Measurements from ENCODE around the gene HIBCH. TPM values are rescaled to one million over a fixed set of nuclear protein-coding genes. Genes with fewer than 3 reads are reported as not detected.

The HIBCH gene
- total and polyA plus RNA-seq, 2 of the 4 experiments (the other 2 are of a cell fraction): 8.8 to 11.9 TPM

GRCh38 chr2:190360965-190361364, 41.3 kb upstream of the HIBCH start:
- no peak overlapping the region for H3K56ac ChIP-seq (ENCODE audit: extremely low read depth, insufficient read depth, low read length)
- DNase-seq (no peak), ATAC-seq (ENCODE audit: low read depth) (no peak)
- TF ChIP-seq ELK1 (IDR thresholded peaks at IDR 0.05; ENCODE audit: borderline replicate concordance, low read depth, low read length) (no peak), POLR2A (IDR thresholded peaks at IDR 0.05; ENCODE audit: low read depth, low read length) (no peak), MAZ (IDR thresholded peaks at IDR 0.05; ENCODE audit: borderline replicate concordance, low read depth, low read length) (no peak), CHD1 (IDR thresholded peaks at IDR 0.05; ENCODE audit: low read depth, low read length) (no peak), CTCF (conservative IDR thresholded peaks at IDR 0.05; ENCODE audit: low read depth, low read length) (no peak), MAFK (IDR thresholded peaks at IDR 0.05; ENCODE audit: low read depth, low read length) (no peak), RCOR1 (IDR thresholded peaks at IDR 0.05; ENCODE audit: insufficient replicate concordance, low read length) (no peak), MXI1 (IDR thresholded peaks at IDR 0.05; ENCODE audit: borderline replicate concordance, low read depth, low read length) (no peak), SMC3 (IDR thresholded peaks at IDR 0.05; ENCODE audit: low read depth, low read length) (no peak)
- intact Hi-C loops (cut with micrococcal nuclease): no loop called here
- no peak overlapping the region for H3K18ac ChIP-seq (ENCODE audit: low read depth, low read length)
- H3K9me1 ChIP-seq (ENCODE audit: insufficient read depth, low read length): peaks cover 5% of the 10 kb centered on the region; the same call in 1 of the 2 replicates
- H3K4me2 ChIP-seq (ENCODE audit: low read depth, low read length): no peak overlapping the region
- H2BK5ac ChIP-seq (ENCODE audit: low read depth, low read length, poor library complexity, severe bottlenecking): no peak overlapping the region
- dilution Hi-C loops (cut with HindIII; ENCODE audit: low sequenced_read_pairs, unreplicated experiment): no loop called here
- H3K9me3 ChIP-seq (ENCODE audit: control insufficient read depth, insufficient read depth, low read length): no peaks in the 10 kb centered on the region
- H3K4me3 ChIP-seq (ENCODE audit: insufficient read depth, low read depth, low read length): no peak overlapping the region
- no peak overlapping the region for H2BK20ac ChIP-seq (ENCODE audit: low read depth, low read length)
- no peak overlapping the region for H2BK15ac ChIP-seq (ENCODE audit: low read depth, low read length)
- ChIA-PET CTCF (interaction anchor here (1.2 kb wide), 1 partner anchor 41 kb away, joined by 3 read pairs; the partner anchor contains the start of gene HIBCH), POLR2A (ENCODE audit: unreplicated experiment) (interaction anchor here (0.6 kb wide), 1 partner anchor 234 kb away, joined by 3 read pairs; no protein-coding TSS in a partner anchor)
- no peak overlapping the region for H2BK120ac ChIP-seq (ENCODE audit: low read depth, low read length)
- H3K79me1 ChIP-seq (ENCODE audit: low read depth in 1 of 2, low read length in 2 of 2): peaks cover 14 to 18% of the 10 kb centered on the region in 2 experiments
- no peak overlapping the region for H2AFZ ChIP-seq (replicated peaks; ENCODE audit: low read length, poor library complexity)
- no peak overlapping the region for H3K9ac ChIP-seq (ENCODE audit: low read depth, low read length)
- no CpG with 5 or more reads among the region's 3 CpGs for WGBS, 2 experiments (ENCODE audit: extremely low coverage in 2 of 2, insufficient read length in 1 of 2)
- no peaks in the 10 kb centered on the region for H4K20me1 ChIP-seq (ENCODE audit: insufficient read depth, low read length)
- H2AK9ac ChIP-seq (replicated peaks; ENCODE audit: low read depth, low read length, poor library complexity): no peak overlapping the region
- no peak overlapping the region for H3K14ac ChIP-seq (replicated peaks; ENCODE audit: low read depth, low read length)
- H3K4ac ChIP-seq (ENCODE audit: low read depth, low read length): no peak overlapping the region
- no peak overlapping the region for H2AK5ac ChIP-seq (ENCODE audit: low read depth, low read length)
- no peaks in the 10 kb centered on the region for H3K27me3 ChIP-seq (ENCODE audit: control insufficient read depth, insufficient read depth, low read length)
- H3K36me3 ChIP-seq (ENCODE audit: control insufficient read depth, insufficient read depth, low read length): peaks cover 4% of the 10 kb centered on the region; the same call in 1 of the 2 replicates
- no peak overlapping the region for H4K91ac ChIP-seq (ENCODE audit: insufficient read depth, low read depth, low read length)
- H4K8ac ChIP-seq (ENCODE audit: low read depth in 2 of 2, low read length in 2 of 2): no peak overlapping the region
- H3K23ac ChIP-seq (ENCODE audit: low read depth, low read length): no peak overlapping the region
- no peak overlapping the region for H3K27ac ChIP-seq (ENCODE audit: insufficient read depth, low read length)
- no TSS peak for BruUV-seq (replicated peaks)
- H3K4me1 ChIP-seq (ENCODE audit: control insufficient read depth, insufficient read depth, low read length): peaks cover 10% of the 10 kb centered on the region
- no peak overlapping the region for H4K5ac ChIP-seq (ENCODE audit: low read depth, low read length)
- in situ Hi-C loops (cut with MboI; ENCODE audit: low sequenced_read_pairs): no loop called here
